SK-N-SH (cell line): ENCODE results near the gene SDK1. TPM values are rescaled to one million over a fixed set of nuclear protein-coding genes. Genes with fewer than 3 reads are reported as not detected.

Experiments used
- CTCF ChIA-PET: fragments of 300-600, 350-600 bp; formaldehyde crosslinking; extraction: SDS; loops from one replicate; lab custom pipeline; 2021; lab: Yijun Ruan, JAX
- POLR2A ChIA-PET: fragments of 350-600 bp; sonication (Branson Sonifier 250); formaldehyde crosslinking; extraction: SDS; loops from one replicate; lab custom pipeline; 2020; ENCODE audit warnings: antibody characterized with exemption, inconsistent platforms; lab: Yijun Ruan, JAX
- DNase-seq: peaks from one replicate; pipeline ENCODE4 v3.0.0; 2012
- H2AFZ ChIP-seq: fragments of 200-600 bp; sonication (generic); 2 replicates; pipeline ENCODE4 v1.8.1; 2016; ENCODE audit warnings: antibody characterized with exemption, mild to moderate bottlenecking, low read depth
- H3F3A ChIP-seq: fragments of 200-600 bp; sonication (generic); replicated peaks from 2 replicates; pipeline ENCODE3; 2016; ENCODE audit warnings: antibody characterized with exemption, mild to moderate bottlenecking; ENCODE audit not compliant: insufficient read depth
- H3K27ac ChIP-seq, 2 experiments: fragments of 200-500 bp in 1 of 2; fragments of 200-600 bp in 1 of 2; sonication (Bioruptor generic) in 1 of 2; sonication (generic), shearing (Covaris generic) in 1 of 2; 2 replicates each; pipeline versions ENCODE4 v1.5.1 to v1.6.1; 2014 to 2016; ENCODE audit warnings: low read depth in 2 of 2, inconsistent platforms in 1 of 2, low read length in 1 of 2, mild to moderate bottlenecking in 1 of 2, mixed read lengths in 1 of 2
- H3K27me3 ChIP-seq: fragments of 200-600 bp; sonication (generic), shearing (Covaris generic); 2 replicates; pipeline ENCODE4 v1.6.1; 2016; ENCODE audit warnings: mixed run types; ENCODE audit not compliant: insufficient read depth
- H3K36me3 ChIP-seq, 2 experiments: fragments of 200-500 bp in 1 of 2; fragments of 200-600 bp in 1 of 2; sonication (Bioruptor generic) in 1 of 2; sonication (generic) in 1 of 2; replicated peaks in 1 of 2; 2 replicates each; pipeline versions ENCODE3 to v1.5.1; 2014 to 2016; ENCODE audit warnings: low read length in 1 of 2, mild to moderate bottlenecking in 1 of 2; ENCODE audit not compliant: insufficient read depth in 2 of 2, control insufficient read depth in 1 of 2
- H3K4me1 ChIP-seq, 2 experiments: fragments of 200-500 bp in 1 of 2; fragments of 200-600 bp in 1 of 2; sonication (Bioruptor generic) in 1 of 2; sonication (generic), shearing (Covaris generic) in 1 of 2; 2 replicates each; pipeline versions ENCODE4 v1.5.1 to v1.6.1; 2014 to 2016; ENCODE audit warnings: low read depth in 1 of 2, low read length in 1 of 2, mixed run types in 1 of 2; ENCODE audit not compliant: insufficient read depth in 2 of 2, control insufficient read depth in 1 of 2
- H3K4me2 ChIP-seq: fragments of 200-600 bp; sonication (generic), shearing (Covaris generic); 2 replicates; pipeline ENCODE4 v1.6.1; 2017; ENCODE audit warnings: mixed run types
- H3K4me3 ChIP-seq, 2 experiments: fragments of 200-500 bp in 1 of 2; fragments of 200-600 bp in 1 of 2; sonication (Bioruptor generic) in 1 of 2; sonication (generic), shearing (Covaris generic) in 1 of 2; 2 replicates each; pipeline versions ENCODE4 v1.5.1 to v1.8.1; 2014 to 2016; ENCODE audit warnings: low read depth in 2 of 2, inconsistent platforms in 1 of 2, low read length in 1 of 2, mild to moderate bottlenecking in 1 of 2, mixed read lengths in 1 of 2, moderate library complexity in 1 of 2
- H3K79me2 ChIP-seq: fragments of 200-600 bp; sonication (generic); 2 replicates; pipeline ENCODE4 v1.8.1; 2017; ENCODE audit warnings: mild to moderate bottlenecking; ENCODE audit not compliant: insufficient read depth
- H3K9ac ChIP-seq: fragments of 200-600 bp; sonication (generic); 2 replicates; pipeline ENCODE4 v1.6.1; 2017; ENCODE audit warnings: mixed run types
- H3K9me2 ChIP-seq: fragments of 200-600 bp; sonication (generic); 2 replicates; pipeline ENCODE4 v1.6.1; 2017; ENCODE audit warnings: mixed run types
- H3K9me3 ChIP-seq: fragments of 200-600 bp; sonication (generic); 2 replicates; pipeline ENCODE4 v1.6.1; 2017; ENCODE audit warnings: mixed run types, mild to moderate bottlenecking, moderate library complexity
- H4K20me1 ChIP-seq: fragments of 200-600 bp; sonication (generic); 2 replicates; pipeline ENCODE4 v1.6.1; 2017; ENCODE audit warnings: mild to moderate bottlenecking, mixed run types; ENCODE audit not compliant: insufficient read depth
- EP300 ChIP-seq, 2 experiments: IDR thresholded peaks; 2 replicates each; pipeline versions ENCODE4 v1.4.0 to v1.6.1; 2012; ENCODE audit warnings: borderline replicate concordance in 1 of 2, low read depth in 1 of 2, low read length in 1 of 2
- EZH2phosphoT487 ChIP-seq: fragments of 200-600 bp; sonication (generic); IDR thresholded peaks from 2 replicates; pipeline ENCODE4 v1.6.1; 2017; ENCODE audit warnings: low read depth, mixed run types, mild to moderate bottlenecking, antibody characterized with exemption, moderate library complexity, borderline replicate concordance
- FOSL2 ChIP-seq: IDR thresholded peaks from 2 replicates; pipeline ENCODE4 v1.4.0; 2012; ENCODE audit warnings: low read depth, mild to moderate bottlenecking, moderate library complexity, borderline replicate concordance
- FOXJ3 ChIP-seq: sonication (generic); formaldehyde crosslinking; IDR thresholded peaks from 2 replicates; pipeline ENCODE4 v1.5.1; 2020; ENCODE audit warnings: mild to moderate bottlenecking, missing genetic modification reagents
- GABPA ChIP-seq: IDR thresholded peaks from 2 replicates; pipeline ENCODE4 v1.4.0; 2012; ENCODE audit warnings: low read depth, mild to moderate bottlenecking
- GATA2 ChIP-seq: sonication (generic); formaldehyde crosslinking; IDR thresholded peaks from 2 replicates; pipeline ENCODE4 v1.5.0; 2020; ENCODE audit warnings: mild to moderate bottlenecking, missing genetic modification reagents
- JUND ChIP-seq: IDR thresholded peaks from 2 replicates; pipeline ENCODE4 v1.4.0; 2012
- MEF2A ChIP-seq: IDR thresholded peaks from 2 replicates; pipeline ENCODE4 v1.4.0; 2012; ENCODE audit warnings: low read depth, borderline replicate concordance
- NFIC ChIP-seq: IDR thresholded peaks from 2 replicates; pipeline ENCODE4 v1.4.0; 2012; ENCODE audit warnings: borderline replicate concordance
- PBX3 ChIP-seq: IDR thresholded peaks from 2 replicates; pipeline ENCODE4; 2012
- POLR2AphosphoS5 ChIP-seq: IDR thresholded peaks from 2 replicates; pipeline ENCODE4 v1.6.1; 2012; ENCODE audit warnings: low read depth, low read length
- RAD21 ChIP-seq: IDR thresholded peaks from 2 replicates; pipeline ENCODE4 v1.6.1; 2012; ENCODE audit warnings: mild to moderate bottlenecking, low read length
- REST ChIP-seq: IDR thresholded peaks from 2 replicates; pipeline ENCODE4 v1.6.1; 2012; ENCODE audit warnings: mild to moderate bottlenecking, low read depth, low read length, moderate library complexity
- RFX5 ChIP-seq: IDR thresholded peaks from 2 replicates; pipeline ENCODE4 v1.6.1; 2012; ENCODE audit warnings: mild to moderate bottlenecking, improper control_type of control experiment, low read length
- RXRA ChIP-seq: IDR thresholded peaks from 2 replicates; pipeline ENCODE4 v1.4.0; 2012; ENCODE audit warnings: low read depth, mild to moderate bottlenecking, borderline replicate concordance
- TCF12 ChIP-seq: IDR thresholded peaks from 2 replicates; pipeline ENCODE4 v1.4.0; 2012
- TEAD4 ChIP-seq: IDR thresholded peaks from 2 replicates; pipeline ENCODE4 v1.4.0; 2012; ENCODE audit warnings: mild to moderate bottlenecking, borderline replicate concordance; ENCODE audit not compliant: insufficient read depth
- USF2 ChIP-seq: fragments of 150-350 bp; IDR thresholded peaks from 2 replicates; pipeline ENCODE4 v1.6.1; 2017; ENCODE audit warnings: antibody characterized with exemption, low read length, low read depth, borderline replicate concordance
- YY1 ChIP-seq: IDR thresholded peaks from 2 replicates; pipeline ENCODE4 v1.4.0; 2012; ENCODE audit warnings: low read depth, mild to moderate bottlenecking
- WGBS: methylation state at CpG from one replicate; pipeline ENCODE4 v1.1.6; 2017; ENCODE audit warnings: low lambda C conversion rate; 5-methylcytosine and 5-hydroxymethylcytosine counted together
- polyA plus RNA-seq, 3 experiments: library from polyadenylated mRNA; depleted of rRNA; stranded (reverse); fragments of >200 nt; gene quantifications; 2 replicates each; pipeline ENCODE4 v1.2.3, GENCODE V29; 2012

Gene SDK1
- polyA plus RNA-seq, 1 of the 3 experiments (the other 2 are of a cell fraction): 1.2 TPM

- no peak for DNase-seq
- Histone ChIP-seq H3K4me3 (no peak overlapping the region), H3K9me2 (no peaks in the 10 kb centered on the region), H3K36me3 (no peaks in the 10 kb centered on the region), H3K9me3 (no peaks in the 10 kb centered on the region), H3K4me2 (no peak overlapping the region), H3K9ac (no peak overlapping the region), H3K4me1 (peaks cover 0 to 2% of the 10 kb centered on the region in 2 experiments; a peak in 1 of 4 replicates), H4K20me1 (no peaks in the 10 kb centered on the region), H2AFZ (no peak overlapping the region), H3F3A (no peaks in the 10 kb centered on the region), H3K27ac (no peak overlapping the region), H3K27me3 (no peaks in the 10 kb centered on the region), H3K79me2 (no peaks in the 10 kb centered on the region)
- WGBS: 70% methylated on average over 14 of the region's 15 CpGs
- CTCF ChIA-PET: interaction anchor here (1.2 kb wide), 1 partner anchor 17 kb away, joined by 5 read pairs; no protein-coding TSS in a partner anchor
- TF ChIP-seq USF2 (no peak), TCF12 (no peak), JUND (no peak), POLR2AphosphoS5 (no peak), YY1 (no peak), PBX3 (no peak), FOSL2 (no peak), MEF2A (no peak), REST (no peak), TEAD4 (no peak), EP300 (IDR thresholded peaks at IDR 0.05; ENCODE audit: borderline replicate concordance in 1 of 2, low read depth in 1 of 2, low read length in 1 of 2) (no peak), GABPA (no peak)
- POLR2A ChIA-PET: no interaction called here
Observed at GRCh38 chr7:3787717-3788264, 486.7 kb downstream of the SDK1 start.

GRCh38 chr7:3790803-3791202 lies 489.8 kb downstream of the SDK1 start:
- no peak overlapping the region for H3K27ac ChIP-seq
- H3F3A ChIP-seq: no peaks in the 10 kb centered on the region
- DNase-seq: no peak
- H3K9ac ChIP-seq: no peak overlapping the region
- no peaks in the 10 kb centered on the region for H3K79me2 ChIP-seq
- WGBS: 49% methylated on average over 2 of the region's 2 CpGs
- no peaks in the 10 kb centered on the region for H3K27me3 ChIP-seq
- no peak overlapping the region for H2AFZ ChIP-seq
- H3K4me3 ChIP-seq: no peak overlapping the region
- H3K36me3 ChIP-seq: no peaks in the 10 kb centered on the region
- CTCF ChIA-PET: interaction anchor here (1.1 kb wide), 2 partner anchors 13 to 26 kb away, joined by 3 read pairs; no protein-coding TSS in a partner anchor
- no peaks in the 10 kb centered on the region for H4K20me1 ChIP-seq
- H3K9me2 ChIP-seq: no peaks in the 10 kb centered on the region
- H3K9me3 ChIP-seq: no peaks in the 10 kb centered on the region
- TF ChIP-seq RXRA (no peak), RFX5 (no peak), EZH2phosphoT487 (no peak), RAD21 (no peak), POLR2AphosphoS5 (no peak), USF2 (no peak), GATA2 (no peak), YY1 (no peak), FOXJ3 (CRISPR knock-in tag) (no peak), FOSL2 (no peak), NFIC (no peak)
- POLR2A ChIA-PET: no interaction called here
- no peak overlapping the region for H3K4me2 ChIP-seq
- H3K4me1 ChIP-seq: peaks cover 0 to 2% of the 10 kb centered on the region in 2 experiments; a peak in 1 of 4 replicates
